Measurements from ENCODE around the gene RBM43.

RBM43 gene

DNA sequence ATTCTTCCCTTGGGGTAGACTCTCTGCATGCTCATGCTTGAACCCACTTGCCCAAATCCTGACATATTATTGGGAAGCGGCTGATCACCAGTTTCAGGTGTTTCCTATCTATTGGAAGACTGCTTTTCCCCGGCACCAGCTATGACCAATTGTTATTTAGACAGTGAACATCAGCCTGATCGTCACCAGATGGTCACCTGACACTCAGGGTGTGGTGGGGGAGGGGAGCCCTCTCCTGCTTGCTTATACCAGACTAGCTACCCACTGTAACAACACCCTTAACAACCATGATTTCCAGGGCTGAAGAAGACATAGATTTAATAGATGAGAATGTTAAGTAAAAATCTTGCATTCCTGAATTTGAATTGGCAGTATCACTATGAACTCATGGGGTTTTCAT lies 44.3 kb downstream of the RBM43 start:
- no peak for DNase-seq (ENCODE audit: low read depth)

DNA sequence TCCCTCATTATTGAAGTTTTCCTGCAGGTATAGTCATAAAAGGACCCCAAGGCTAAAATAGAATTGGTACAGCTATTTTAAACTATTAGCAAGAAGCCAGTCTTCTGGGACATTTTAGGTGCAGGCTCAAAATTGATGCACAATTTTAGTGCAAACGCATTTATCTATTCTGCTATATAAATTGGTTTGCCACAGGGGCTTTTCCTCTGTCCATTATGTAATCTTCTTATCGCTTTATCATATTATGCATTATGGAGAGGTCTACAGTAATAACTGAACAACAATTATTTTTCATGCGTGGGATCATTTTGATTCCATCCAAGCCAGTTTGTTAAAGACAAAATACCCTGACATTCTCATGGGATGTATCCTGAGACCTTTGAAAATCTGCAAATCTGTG lies 54.6 kb downstream of the RBM43 start:
- DNase-seq (ENCODE audit: low read depth), result no peak

DNA sequence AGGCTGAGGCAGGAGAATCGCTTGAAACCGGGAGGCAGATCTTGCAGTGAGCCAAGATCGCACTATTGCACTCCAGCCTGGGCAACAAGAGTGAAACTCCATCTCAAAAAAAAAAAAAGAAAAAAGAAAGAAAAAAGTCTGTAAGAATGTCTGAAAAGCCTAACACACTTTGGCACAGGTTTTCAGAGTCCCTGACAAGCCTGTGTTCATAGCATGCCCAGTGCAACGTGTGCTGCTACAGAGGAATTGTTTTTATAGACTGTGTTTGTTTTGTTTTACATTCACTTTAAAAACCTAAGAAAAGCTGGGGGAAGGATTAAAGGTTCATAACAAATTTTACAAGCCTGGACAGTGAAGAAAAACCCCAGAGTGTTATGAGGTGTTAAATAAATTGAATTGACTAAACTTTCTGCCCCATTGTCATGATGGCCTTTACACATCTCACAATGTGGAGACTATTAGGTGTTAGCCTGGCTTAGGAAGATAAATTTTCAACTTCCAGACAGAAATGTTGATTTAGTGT lies 55.2 kb downstream of the RBM43 start:
- DNase-seq (ENCODE audit: low read depth), result no peak

DNA sequence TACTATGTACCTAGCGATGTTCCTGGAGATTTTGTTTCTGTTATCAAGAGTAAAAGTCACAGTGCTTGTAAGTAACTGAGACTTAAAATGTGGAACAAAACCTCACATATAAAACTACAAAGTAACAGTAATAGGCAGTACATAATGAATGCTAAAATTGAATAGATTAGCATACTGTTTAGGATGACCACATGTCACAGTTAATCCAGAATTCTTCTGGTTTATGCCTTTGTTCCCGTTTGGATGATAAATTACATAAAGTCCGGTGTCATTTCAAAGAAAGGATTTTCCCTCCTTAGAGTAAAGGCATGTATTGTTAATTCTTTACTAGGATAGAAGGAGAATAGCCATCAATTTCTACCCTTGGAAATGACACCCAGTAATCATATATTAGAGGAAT lies 56.1 kb downstream of the RBM43 start:
- no peak for DNase-seq (ENCODE audit: low read depth)

DNA sequence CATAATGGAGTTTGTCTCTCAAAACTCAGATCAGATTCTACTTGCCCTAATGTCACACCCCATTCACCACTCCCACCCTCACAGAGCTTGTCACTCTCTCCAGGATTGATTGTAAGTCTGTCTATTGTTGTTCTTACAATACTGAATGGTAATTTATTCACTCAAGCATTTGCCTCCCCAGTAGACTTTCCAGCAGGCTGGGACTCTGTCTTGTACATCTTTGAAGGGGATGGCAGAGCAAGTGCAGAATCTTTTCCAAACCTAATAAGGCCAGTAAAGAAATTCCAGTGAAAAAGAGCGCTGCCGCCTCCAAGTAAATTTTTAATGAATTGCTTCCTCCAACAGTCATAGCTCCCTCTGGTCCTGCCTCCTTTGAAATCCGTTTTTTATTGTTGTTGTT lies 56.9 kb downstream of the RBM43 start:
- DNase-seq (ENCODE audit: low read depth), result no peak

DNA sequence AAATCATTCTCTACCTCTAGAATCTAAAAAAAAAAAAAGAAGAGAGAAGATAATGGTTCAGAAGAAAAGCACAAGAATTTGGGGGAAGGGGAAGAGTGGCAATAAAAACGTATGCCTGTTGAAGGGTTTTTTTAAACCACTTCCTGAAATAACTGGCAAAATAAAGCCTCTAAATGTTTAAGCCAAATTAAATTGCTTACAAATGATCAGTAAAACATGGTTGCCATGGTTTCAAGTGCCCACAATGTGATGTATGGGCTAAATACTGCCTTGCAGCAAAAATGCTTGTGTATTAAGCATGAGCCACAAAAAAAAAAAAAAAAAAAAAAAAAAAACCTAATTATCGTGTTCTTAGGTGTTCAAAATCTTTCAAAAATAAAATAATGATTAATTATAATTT lies 60.8 kb downstream of the RBM43 start:
- no peak for DNase-seq (ENCODE audit: low read depth)

DNA sequence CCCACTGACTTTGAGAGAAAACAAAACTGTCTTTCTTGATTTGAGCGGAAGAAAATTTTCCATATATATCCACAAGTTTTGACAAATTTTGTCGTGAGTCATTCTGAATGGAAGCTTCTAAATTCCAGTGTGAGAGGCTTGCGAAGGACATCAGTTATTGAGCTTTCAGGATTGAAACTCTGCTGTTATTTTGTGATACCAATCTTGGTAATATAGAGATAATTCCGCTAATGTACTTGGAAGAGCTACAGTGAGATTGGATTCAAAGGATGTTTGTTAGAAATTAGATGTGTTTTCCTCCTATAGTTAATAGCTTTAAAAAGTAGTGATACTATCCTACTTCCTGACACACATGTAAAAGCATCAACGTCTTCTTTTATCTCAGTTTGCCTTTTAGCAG lies 61.4 kb downstream of the RBM43 start:
- no peak for DNase-seq (ENCODE audit: low read depth)

DNA sequence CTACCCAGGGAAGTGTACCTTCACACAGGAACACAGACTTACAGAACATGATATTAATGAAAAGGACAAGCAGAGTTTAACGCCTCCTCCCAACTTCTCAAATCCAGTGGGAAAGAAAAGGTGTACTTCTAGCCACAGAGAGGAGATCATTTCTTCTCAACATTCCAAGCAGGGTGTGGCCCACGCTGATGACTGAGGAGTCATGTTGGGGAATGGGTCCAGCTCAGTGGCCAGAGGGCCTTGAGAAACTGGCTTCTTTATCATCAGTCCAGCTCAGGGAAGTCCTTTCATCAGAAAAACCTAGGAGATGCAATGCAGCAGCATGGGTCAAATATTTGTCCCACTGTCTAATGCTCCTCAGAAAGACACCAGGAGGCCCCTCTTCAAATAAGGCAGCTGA lies 63.0 kb downstream of the RBM43 start:
- DNase-seq (ENCODE audit: low read depth), result peak; percentile 6

All from GM04504 (cell line).